Glomerular visceral epithelial cell (primary cell): ENCODE results near the gene NRXN2.
"Not testable (repeated sequence)": the region's sequence is repeated elsewhere in the genome, so short reads cannot be mapped to it uniquely, and the experiment has no call there.

Source experiments
- DNase-seq: peaks from one replicate; pipeline ENCODE4 v3.0.0-alpha.2; 2016; ENCODE audit errors: extremely low spot score

NRXN2 gene

DNA sequence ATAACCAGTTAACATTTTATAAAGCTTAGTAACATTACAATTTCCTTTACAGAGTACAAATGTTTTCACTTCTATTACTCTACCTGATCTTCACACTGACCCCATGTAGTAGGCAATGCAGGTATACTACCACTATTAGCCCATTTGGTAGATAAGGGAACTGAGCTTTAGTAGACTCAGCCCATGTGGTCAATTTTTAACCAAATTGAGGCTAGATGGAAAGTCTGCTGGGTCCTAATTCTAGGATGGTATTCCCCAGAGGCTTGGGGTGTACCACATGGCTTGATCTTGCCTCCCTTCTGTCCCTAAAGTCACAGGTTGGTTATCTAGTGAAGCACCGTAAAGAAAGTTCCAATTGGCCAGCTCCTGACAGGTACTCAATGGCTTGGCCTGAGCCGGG, 48.2 kb downstream of the NRXN2 start:
- DNase-seq, result no peak

- no peak for DNase-seq
Observed at GRCh38 chr11:64673279-64673678, 49.7 kb downstream of the NRXN2 start.

- DNase-seq, result no peak
Observed at GRCh38 chr11:64672875-64673274, 50.1 kb downstream of the NRXN2 start.

DNA sequence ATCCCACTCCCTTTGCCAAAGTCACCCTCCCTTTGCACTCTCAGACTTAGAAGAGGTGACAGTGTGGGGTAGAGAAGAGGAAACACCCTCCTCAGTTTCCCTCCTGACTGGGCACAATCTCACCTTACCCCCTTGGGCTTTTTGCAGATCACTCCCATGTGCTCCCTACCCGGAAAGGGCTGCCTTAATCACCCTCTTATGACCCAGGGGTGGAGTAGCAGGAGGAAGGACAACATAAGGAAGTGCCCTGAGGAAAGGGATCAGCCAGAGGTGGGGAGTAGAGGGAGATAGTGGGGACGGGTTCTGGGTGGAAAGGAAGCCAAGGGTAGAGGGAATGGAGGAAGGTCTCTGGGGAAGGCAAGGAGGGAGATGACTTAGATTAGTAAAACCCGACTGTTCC, 52.0 kb downstream of the NRXN2 start:
- DNase-seq, result no peak

- no peak for DNase-seq
Observed at GRCh38 chr11:64667154-64667745, 55.7 kb downstream of the NRXN2 start.

- DNase-seq, result no peak
Observed at GRCh38 chr11:64665411-64665821, 57.6 kb downstream of the NRXN2 start.

GRCh38 chr11:64664236-64664870, 58.6 kb downstream of the NRXN2 start:
- DNase-seq, result not testable (repeated sequence)

DNA sequence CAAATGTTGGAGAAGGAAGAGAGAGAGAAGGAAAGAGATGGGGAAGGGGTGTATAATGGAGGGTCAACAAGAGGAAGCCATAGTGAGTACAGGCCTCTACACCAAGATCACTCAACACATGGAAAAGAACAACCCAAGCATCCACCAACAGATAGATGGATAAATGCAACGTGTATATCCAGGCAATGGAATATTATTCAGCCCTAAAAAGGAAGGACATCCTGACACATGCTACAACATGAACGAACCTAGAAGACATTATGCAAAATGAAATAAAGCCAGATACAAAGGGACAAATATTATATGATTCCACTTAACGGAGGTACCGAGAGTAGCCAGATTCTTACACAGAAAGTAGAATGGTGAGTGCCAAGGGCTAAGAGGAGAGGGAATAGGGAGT, 59.3 kb downstream of the NRXN2 start:
- DNase-seq, result no peak

DNA sequence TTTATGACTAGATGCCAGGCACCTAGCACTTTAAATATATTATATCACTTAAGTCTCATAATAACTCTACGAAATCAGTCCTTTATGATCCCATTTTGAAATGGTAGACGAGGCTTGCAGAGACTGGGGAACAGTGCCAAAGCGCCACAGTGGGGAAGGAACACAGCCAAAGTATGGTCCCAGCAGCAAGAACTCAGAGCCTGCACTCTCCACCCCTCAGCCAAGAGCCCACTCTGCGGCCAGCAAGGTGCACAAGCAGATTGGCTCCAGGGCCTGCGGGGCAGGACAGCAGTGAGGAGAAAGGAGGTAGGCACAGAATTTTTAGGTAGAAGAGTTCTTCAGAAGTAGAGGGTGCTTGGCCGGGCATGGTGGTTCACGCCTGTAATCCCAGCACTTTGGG, 61.4 kb downstream of the NRXN2 start:
- DNase-seq, result no peak

DNA sequence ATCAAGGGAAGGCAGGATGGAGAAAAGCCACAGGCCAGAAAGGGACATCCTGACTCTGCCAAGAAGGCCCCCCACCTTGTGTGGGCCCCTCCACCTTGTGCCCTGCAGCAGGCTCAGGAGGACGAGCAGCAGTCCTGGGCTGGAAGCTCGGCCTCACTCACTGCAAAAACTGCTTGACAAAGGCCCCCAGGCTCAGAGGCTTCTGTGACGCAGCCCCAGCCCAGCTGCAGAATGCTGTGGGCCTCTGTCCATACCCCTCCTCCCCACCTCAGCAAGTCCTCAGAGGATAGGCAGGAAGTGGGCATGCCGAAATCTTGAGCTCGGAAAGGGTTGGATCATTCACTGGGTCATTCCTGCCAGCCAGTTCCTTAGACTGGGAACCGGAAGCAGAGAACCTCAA, 61.9 kb downstream of the NRXN2 start:
- no peak for DNase-seq

DNA sequence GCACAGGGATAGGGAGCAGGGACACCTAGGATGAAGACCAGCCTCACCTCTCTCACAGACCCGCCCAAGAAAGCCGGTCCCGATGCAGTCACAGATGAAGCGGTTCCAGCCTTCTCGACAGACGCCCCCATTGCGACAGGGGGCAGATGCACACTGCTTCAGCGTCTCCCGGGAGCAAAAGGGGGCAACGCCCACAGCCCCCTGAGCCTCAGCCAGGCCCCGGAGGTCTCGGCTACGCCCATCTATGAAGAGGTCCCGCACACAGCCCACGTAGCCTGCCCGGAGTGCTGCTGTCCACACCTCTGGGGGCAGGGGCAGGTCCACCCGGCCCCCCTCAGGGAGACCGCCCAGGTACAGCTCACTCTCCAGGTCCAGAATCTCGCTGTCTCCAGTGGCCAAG, 62.3 kb downstream of the NRXN2 start:
- DNase-seq, result no peak

DNA sequence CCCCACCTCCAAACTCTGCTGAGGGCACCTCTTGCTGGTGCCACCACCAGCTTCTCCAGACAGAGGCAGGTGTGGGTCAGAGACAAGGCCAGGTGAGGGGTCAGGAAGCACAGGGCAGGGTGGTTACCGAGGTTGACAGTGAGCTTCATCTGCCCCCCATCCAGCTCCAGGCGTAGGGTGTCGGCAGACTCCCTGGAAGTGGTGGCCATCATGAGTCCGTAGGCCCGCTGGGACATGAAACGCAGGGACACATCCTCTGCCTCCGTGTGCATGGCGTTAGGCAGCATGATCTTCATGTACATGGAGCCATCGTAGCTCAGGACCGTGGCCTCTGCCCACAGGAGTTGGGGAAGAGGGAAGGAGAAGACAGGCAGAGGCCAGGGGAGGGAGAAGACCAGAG, 62.8 kb downstream of the NRXN2 start:
- DNase-seq, result no peak

GRCh38 chr11:64659417-64660144, 63.4 kb downstream of the NRXN2 start:
- DNase-seq, result peak; percentile 75

DNA sequence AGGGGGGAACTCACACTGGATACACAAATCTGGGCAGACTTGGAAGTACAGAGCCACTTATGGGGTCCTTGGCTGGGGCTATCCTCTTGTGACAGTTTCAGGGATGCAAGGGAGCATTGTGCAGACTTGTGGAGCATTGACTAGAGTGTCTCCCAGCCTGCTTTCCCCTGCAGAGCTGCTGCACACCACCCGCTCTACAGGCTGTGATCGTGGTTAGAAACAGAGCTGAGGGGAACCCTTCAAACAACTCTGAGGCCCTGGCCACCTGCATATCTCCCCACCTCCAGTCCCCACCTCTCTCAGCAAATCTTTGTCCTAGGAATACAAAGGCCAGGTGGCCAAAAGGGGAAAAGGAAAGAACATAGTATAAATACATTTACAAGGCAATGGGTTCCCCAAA, 64.7 kb downstream of the NRXN2 start:
- DNase-seq, result no peak

DNA sequence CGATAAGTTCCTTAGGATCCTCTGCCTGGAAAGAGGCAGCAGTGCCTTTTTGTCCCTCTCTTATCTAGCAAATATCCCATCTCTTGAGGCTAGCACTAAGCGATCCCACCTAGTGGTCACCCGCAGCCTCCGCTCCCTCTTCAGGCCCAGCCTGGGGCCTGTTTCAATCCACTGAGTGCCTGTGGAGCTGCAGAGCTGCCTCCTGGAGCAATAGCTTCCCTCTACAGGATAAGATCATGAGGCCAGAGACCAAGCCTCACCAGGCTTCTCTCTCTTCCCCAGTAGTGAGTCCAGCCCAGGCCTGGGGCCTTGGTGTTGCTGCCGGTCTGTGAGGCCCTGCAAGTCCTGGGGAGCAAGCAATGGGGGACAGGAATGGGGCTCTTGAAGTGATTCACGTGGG, 66.1 kb downstream of the NRXN2 start:
- DNase-seq, result no peak

GRCh38 chr11:64655941-64656601, 66.9 kb downstream of the NRXN2 start:
- no peak for DNase-seq

DNA sequence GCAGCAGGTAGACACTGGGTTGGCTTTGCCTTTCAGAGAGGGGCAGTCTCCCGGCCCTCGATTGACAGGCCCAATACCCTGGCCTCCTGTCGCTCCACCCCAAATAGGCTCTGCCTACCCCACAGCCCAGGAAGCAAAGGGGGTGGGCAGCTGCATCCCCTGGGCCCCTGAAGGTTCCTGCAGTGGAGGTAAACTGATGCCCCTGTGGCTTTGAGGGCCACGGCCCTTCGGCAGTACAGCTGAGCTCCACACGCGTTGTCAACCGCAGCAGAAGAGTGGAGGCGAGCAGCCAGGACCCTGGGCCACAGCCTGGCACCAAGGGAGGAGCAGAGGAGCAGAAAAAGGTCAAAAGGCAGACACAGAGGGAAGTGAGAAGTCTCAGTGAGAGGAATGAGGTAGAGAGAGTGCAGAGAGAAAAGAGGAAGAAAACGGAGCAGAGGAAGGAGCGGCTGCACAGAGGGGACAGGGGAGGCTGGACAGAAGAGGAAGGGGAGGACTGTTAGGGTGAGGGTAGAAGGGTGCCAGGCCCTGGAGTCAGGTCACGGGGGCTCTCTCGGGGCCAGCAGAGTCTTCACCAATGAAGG, 67.9 kb downstream of the NRXN2 start:
- DNase-seq, result no peak

DNA sequence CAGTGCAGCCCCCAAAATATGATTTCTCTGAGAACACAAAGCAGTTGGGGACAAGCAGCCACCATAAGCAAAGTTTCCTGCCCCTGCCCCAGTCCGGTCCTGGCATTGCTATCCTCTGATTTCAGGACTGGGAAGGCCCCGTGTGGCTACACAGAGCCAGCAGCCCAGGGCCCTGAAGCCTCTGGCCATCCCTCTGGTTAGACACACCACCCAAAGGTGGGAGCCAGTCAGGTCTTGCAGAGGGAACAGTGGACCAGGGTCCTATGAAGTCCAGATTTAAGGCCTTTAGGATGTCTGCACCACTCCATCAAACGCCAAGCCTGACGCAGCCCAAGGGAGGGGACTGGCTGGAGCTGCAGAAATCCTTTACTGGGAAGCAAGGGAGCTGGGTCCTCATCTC, 68.6 kb downstream of the NRXN2 start:
- DNase-seq, result no peak

DNA sequence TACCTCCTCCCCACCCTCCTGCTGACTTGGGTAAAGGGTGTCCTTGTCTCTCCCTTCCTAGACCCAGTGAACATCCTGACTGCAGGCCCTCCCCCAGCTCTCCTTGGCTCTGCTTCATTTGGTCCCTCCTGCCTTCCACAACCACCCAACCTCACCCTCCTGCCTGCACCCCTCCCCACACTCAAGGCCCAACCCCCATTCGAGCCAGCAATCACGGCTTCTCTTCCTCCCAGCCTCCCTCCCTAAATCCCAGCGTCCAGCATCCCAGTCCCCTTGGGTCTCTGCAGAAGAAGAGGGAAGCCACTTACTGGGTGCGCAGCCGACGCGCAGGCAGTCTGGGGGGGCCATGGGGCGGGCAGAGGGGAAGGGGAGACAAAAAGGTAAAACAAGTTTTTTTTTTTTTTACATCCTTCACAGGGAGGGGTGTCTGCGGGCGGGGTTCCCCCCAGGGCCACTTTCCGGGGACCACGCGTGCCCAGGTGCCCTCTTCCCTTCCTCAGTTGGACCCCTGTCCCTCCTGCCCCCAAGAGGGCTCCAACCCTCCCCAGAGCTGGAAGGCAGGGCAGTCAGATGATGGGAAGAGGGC, 69.5 kb downstream of the NRXN2 start:
- DNase-seq, result no peak

DNA sequence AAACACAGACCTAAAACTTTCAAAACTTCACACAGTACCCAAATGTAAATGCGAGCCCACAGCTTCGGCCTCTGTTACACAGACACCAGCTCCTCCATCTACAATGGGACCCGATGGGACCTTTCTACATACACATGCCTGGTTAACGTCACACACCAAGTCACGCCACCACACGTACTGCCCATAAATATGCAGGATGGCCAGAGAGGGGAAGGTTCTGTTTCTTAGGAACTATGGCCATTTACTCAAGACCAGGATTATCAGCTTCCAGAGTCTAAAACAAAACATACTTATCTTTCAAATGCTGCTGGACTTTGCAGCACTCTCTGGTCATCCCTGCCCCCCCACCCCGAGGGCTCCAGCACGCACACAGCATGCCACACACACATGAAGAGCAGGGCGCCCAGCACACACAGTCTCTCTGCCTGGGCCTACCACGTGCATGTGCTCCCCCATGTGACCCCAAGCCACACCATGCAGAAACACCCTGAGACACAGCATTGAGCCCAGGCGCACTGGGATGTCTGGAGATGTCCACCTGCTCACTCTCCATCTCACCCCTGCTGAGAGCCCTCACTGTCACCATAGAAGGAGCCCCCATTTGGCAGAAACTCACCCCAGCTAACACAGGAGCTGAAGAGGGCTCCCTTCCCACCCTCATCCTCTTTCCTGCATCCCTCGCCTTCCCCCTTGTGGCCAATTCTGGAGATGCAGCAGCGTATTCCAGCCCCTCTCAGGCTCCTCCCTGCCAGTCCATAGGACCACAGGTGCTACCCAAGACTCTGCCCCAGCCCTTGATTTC, 70.2 kb downstream of the NRXN2 start:
- peak; percentile 73 for DNase-seq

- peak; percentile 16 for DNase-seq
Observed at GRCh38 chr11:64650923-64651523, 72.0 kb downstream of the NRXN2 start.
